HepG2 (cell line): ENCODE measurements around the gene ADI1. TPM values are rescaled to one million over a fixed set of nuclear protein-coding genes. Genes with fewer than 3 reads are reported as not detected.
A peak's percentile ranks its signal among the peaks of the same experiment; 100 is the strongest.

Source experiments
- CREB1 ChIP-seq, 2 experiments: fragments of 450-650 bp in 1 of 2; IDR thresholded peaks; 2 replicates each; pipeline ENCODE4 v1.6.1; 2016 to 2017; ENCODE audit warnings: control low read depth in 1 of 2, mild to moderate bottlenecking in 1 of 2, missing compliant biosample characterization in 1 of 2, missing genetic modification characterization in 1 of 2
- EEA1 ChIP-seq: sonication (generic); formaldehyde crosslinking; IDR thresholded peaks from 2 replicates; pipeline ENCODE4 v1.5.1; 2020; ENCODE audit warnings: mild to moderate bottlenecking, missing genetic modification reagents, borderline replicate concordance
- GLI4 ChIP-seq: sonication (generic); formaldehyde crosslinking; IDR thresholded peaks from 2 replicates; pipeline ENCODE4 v1.5.1; 2020; ENCODE audit warnings: missing genetic modification reagents, mild to moderate bottlenecking, moderate library complexity, borderline replicate concordance
- KAT8 ChIP-seq: IDR thresholded peaks from 2 replicates; pipeline ENCODE4 v1.6.1; 2016; ENCODE audit warnings: missing genetic modification reagents, missing compliant biosample characterization
- MAFF ChIP-seq: IDR thresholded peaks from 2 replicates; pipeline ENCODE4 v1.6.1; 2011; ENCODE audit warnings: low read depth, low read length, improper control_type of control experiment
- MAFG ChIP-seq: sonication (generic); formaldehyde crosslinking; IDR thresholded peaks from 2 replicates; pipeline ENCODE4 v1.5.1; 2020; ENCODE audit warnings: mild to moderate bottlenecking, missing genetic modification reagents
- MATR3 ChIP-seq: sonication (generic); formaldehyde crosslinking; IDR thresholded peaks from 2 replicates; pipeline ENCODE4 v1.4.0; 2020; ENCODE audit warnings: missing genetic modification reagents
- NFKB2 ChIP-seq: sonication (generic); formaldehyde crosslinking; IDR thresholded peaks from 2 replicates; pipeline ENCODE4 v1.4.0; 2020; ENCODE audit warnings: missing genetic modification reagents, borderline replicate concordance
- SETDB1 ChIP-seq: sonication (generic); formaldehyde crosslinking; IDR thresholded peaks from 2 replicates; pipeline ENCODE4 v1.5.1; 2020; ENCODE audit warnings: missing genetic modification reagents, mild to moderate bottlenecking, borderline replicate concordance
- SP2 ChIP-seq: sonication (generic); formaldehyde crosslinking; IDR thresholded peaks from 2 replicates; pipeline ENCODE4 v1.5.1; 2020; ENCODE audit warnings: mild to moderate bottlenecking, missing genetic modification reagents
- SYNCRIP ChIP-seq: fragments of 200-400 bp; formaldehyde crosslinking; IDR thresholded peaks from 2 replicates; pipeline ENCODE4 v1.6.1; 2018; ENCODE audit warnings: mild to moderate bottlenecking, low read depth, low read length; ENCODE audit not compliant: insufficient read depth
- TBP ChIP-seq: sonication (generic); formaldehyde crosslinking; IDR thresholded peaks from 2 replicates; pipeline ENCODE4 v1.5.0; 2020; ENCODE audit warnings: missing genetic modification reagents
- ZBTB3 ChIP-seq: sonication (generic); formaldehyde crosslinking; IDR thresholded peaks from 2 replicates; pipeline ENCODE4 v1.4.0; 2020; ENCODE audit warnings: low read depth, mild to moderate bottlenecking, moderate library complexity, missing genetic modification reagents, borderline replicate concordance
- ZFP36L2 ChIP-seq: sonication (generic); formaldehyde crosslinking; IDR thresholded peaks from 2 replicates; pipeline ENCODE4 v1.4.0; 2020; ENCODE audit warnings: missing genetic modification reagents
- ZNF567 ChIP-seq: sonication (generic); formaldehyde crosslinking; IDR thresholded peaks from 2 replicates; pipeline ENCODE4 v1.8.1; 2023; ENCODE audit warnings: mild to moderate bottlenecking, missing genetic modification reagents, borderline replicate concordance
- ZNF577 ChIP-seq: sonication (generic); formaldehyde crosslinking; IDR thresholded peaks from 2 replicates; pipeline ENCODE4 v1.4.0; 2020; ENCODE audit warnings: mild to moderate bottlenecking, low read depth, missing genetic modification reagents, borderline replicate concordance
- ZNF782 ChIP-seq: sonication (generic); formaldehyde crosslinking; IDR thresholded peaks from 2 replicates; pipeline ENCODE4 v1.4.0; 2020; ENCODE audit warnings: missing genetic modification reagents, mild to moderate bottlenecking, borderline replicate concordance
- polyA plus RNA-seq, 8 experiments: library from polyadenylated mRNA; depleted of rRNA in 3 of 8; stranded (reverse) in 7 of 8; unstranded in 1 of 8; fragments of >200 nt; fragmentation: Illumina TruSeq in 4 of 8; extraction: Trizol in 4 of 8; gene quantifications; 2 replicates each; pipeline versions ENCODE4 v1.2.1 to v1.2.3, GENCODE V29; 2011 to 2016; ENCODE audit warnings: low read depth in 4 of 8, missing spikeins in 1 of 8, mixed read lengths in 1 of 8; ENCODE audit not compliant: insufficient read depth in 1 of 8
- total RNA-seq, 5 experiments: library from RNA; depleted of rRNA; stranded (reverse); fragments of >200 nt; fragmentation: Illumina TruSeq; extraction: Trizol; gene quantifications; 2 replicates each; pipeline ENCODE4 v1.2.3, GENCODE V29; 2016; ENCODE audit warnings: low read depth in 1 of 5
- TF ChIP-seq, protein P1 (sequence below), 2 experiments: fragments of 450-650 bp in 1 of 2; sonication (generic) in 1 of 2; formaldehyde crosslinking; IDR thresholded peaks; 2 replicates each; pipeline versions ENCODE4 v1.5.0 to v1.8.0; 2020 to 2022; ENCODE audit warnings: mild to moderate bottlenecking in 1 of 2, missing genetic modification reagents in 1 of 2
- TF ChIP-seq, protein P2 (sequence below): sonication (generic); formaldehyde crosslinking; IDR thresholded peaks from 2 replicates; pipeline ENCODE4 v1.4.0; 2020; ENCODE audit warnings: missing genetic modification reagents
- TF ChIP-seq, protein P3 (sequence below): sonication (generic); formaldehyde crosslinking; conservative IDR thresholded peaks from 2 replicates; pipeline ENCODE4 v1.4.0; 2020; ENCODE audit warnings: mild to moderate bottlenecking, missing genetic modification reagents, moderate library complexity
- TF ChIP-seq, protein P4 (sequence below): sonication (generic); formaldehyde crosslinking; IDR thresholded peaks from 2 replicates; pipeline ENCODE4 v1.5.0; 2020; ENCODE audit warnings: missing genetic modification reagents

ADI1 gene
- total and polyA plus RNA-seq, 2 of the 13 experiments (the other 11 are each of a cell fraction or from before 2014, with no cell fraction given), result 28.7 to 123 TPM

DNA sequence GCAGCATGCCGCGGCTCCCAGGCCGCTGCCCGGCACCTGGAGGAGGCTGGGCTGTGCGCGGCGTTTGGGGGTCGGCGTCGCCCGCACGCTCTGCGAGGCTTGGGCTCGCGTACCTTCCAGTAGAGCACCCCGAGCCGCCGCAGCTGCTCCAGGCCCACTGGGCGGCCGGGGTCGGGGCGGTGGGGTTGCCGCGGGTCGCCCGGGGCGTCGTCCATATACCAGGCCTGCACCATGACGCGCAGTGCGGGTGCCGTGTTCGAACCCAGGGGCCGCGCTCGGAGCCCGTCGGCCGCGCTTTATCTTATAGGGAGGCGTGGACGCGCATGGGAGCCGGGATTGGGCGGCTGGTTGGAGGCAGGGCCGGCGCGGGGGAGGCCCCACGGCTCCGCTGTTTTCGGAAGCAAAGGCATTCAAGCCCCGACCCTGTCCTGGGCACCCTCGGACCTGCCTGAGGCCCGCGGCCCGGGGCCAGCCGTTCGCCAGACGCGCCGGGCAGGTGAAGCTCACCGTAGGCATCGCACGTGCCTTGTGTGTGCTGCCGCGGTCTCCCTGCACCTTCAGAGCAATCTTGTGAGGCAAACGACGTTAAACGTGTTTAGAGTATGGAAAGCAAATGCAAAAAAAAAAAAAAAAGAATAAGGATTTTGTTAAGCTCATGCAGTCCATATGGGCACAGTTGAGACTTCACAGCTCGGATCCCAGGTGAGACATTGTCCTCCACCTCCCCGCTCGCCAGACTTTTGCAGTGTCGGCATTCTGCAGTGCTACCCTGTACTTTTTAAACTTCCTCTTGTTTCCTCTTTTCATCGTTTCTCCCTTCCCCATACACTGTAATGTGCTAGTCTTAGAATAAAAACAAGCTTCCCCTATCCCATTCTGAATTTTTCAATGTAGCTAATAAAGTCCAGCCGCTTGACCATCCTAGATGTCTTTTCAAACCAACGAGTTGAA is at the start of gene ADI1 (continued):
- TF ChIP-seq, protein P1, sequence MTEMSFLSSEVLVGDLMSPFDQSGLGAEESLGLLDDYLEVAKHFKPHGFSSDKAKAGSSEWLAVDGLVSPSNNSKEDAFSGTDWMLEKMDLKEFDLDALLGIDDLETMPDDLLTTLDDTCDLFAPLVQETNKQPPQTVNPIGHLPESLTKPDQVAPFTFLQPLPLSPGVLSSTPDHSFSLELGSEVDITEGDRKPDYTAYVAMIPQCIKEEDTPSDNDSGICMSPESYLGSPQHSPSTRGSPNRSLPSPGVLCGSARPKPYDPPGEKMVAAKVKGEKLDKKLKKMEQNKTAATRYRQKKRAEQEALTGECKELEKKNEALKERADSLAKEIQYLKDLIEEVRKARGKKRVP (CRISPR knock-in tag; IDR thresholded peaks at IDR 0.05), result 0 out of 4 replicates have a peak, but pooled peaks of 1 of the 2 experiments have one; percentile 15
- TF ChIP-seq ZNF782 (CRISPR knock-in tag), result peak; percentile 90
- TF ChIP-seq, protein P2, sequence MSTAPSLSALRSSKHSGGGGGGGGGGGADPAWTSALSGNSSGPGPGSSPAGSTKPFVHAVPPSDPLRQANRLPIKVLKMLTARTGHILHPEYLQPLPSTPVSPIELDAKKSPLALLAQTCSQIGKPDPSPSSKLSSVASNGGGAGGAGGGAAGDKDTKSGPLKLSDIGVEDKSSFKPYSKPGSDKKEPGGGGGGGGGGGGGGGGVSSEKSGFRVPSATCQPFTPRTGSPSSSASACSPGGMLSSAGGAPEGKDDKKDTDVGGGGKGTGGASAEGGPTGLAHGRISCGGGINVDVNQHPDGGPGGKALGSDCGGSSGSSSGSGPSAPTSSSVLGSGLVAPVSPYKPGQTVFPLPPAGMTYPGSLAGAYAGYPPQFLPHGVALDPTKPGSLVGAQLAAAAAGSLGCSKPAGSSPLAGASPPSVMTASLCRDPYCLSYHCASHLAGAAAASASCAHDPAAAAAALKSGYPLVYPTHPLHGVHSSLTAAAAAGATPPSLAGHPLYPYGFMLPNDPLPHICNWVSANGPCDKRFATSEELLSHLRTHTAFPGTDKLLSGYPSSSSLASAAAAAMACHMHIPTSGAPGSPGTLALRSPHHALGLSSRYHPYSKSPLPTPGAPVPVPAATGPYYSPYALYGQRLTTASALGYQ (CRISPR knock-in tag), result peak; percentile 68; the same call in 1 of the 2 replicates
- TF ChIP-seq NFKB2 (CRISPR knock-in tag), result peak; percentile 82; the same call in 1 of the 2 replicates
- peak; percentile 94; the same call in 1 of the 2 replicates for TF ChIP-seq ZNF577 (CRISPR knock-in tag)
- TF ChIP-seq CREB1 (IDR thresholded peaks at IDR 0.05), result no peak; the same call in 1 of the 2 replicates
- TF ChIP-seq CREB1 (CRISPR knock-in tag; IDR thresholded peaks at IDR 0.05), result no peak
- TF ChIP-seq TBP, result no peak
- peak; percentile 32; the same call in 1 of the 2 replicates for TF ChIP-seq ZBTB3 (CRISPR knock-in tag)
- TF ChIP-seq EEA1 (CRISPR knock-in tag), result peak; percentile 45
- peak; percentile 72 for TF ChIP-seq MAFG (CRISPR knock-in tag)
- TF ChIP-seq, protein P3, sequence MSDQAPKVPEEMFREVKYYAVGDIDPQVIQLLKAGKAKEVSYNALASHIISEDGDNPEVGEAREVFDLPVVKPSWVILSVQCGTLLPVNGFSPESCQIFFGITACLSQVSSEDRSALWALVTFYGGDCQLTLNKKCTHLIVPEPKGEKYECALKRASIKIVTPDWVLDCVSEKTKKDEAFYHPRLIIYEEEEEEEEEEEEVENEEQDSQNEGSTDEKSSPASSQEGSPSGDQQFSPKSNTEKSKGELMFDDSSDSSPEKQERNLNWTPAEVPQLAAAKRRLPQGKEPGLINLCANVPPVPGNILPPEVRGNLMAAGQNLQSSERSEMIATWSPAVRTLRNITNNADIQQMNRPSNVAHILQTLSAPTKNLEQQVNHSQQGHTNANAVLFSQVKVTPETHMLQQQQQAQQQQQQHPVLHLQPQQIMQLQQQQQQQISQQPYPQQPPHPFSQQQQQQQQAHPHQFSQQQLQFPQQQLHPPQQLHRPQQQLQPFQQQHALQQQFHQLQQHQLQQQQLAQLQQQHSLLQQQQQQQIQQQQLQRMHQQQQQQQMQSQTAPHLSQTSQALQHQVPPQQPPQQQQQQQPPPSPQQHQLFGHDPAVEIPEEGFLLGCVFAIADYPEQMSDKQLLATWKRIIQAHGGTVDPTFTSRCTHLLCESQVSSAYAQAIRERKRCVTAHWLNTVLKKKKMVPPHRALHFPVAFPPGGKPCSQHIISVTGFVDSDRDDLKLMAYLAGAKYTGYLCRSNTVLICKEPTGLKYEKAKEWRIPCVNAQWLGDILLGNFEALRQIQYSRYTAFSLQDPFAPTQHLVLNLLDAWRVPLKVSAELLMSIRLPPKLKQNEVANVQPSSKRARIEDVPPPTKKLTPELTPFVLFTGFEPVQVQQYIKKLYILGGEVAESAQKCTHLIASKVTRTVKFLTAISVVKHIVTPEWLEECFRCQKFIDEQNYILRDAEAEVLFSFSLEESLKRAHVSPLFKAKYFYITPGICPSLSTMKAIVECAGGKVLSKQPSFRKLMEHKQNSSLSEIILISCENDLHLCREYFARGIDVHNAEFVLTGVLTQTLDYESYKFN (CRISPR knock-in tag), result peak; percentile 57
- 0 out of 2 replicates have a peak, but pooled peaks have one; percentile 50 for TF ChIP-seq SP2 (CRISPR knock-in tag)
- TF ChIP-seq ZNF567 (CRISPR knock-in tag), result no peak; the same call in none of the 2 replicates
- TF ChIP-seq SYNCRIP, result no peak
- TF ChIP-seq GLI4, result peak; percentile 99
- TF ChIP-seq MAFF, result peak; percentile 88
- TF ChIP-seq, protein P4, sequence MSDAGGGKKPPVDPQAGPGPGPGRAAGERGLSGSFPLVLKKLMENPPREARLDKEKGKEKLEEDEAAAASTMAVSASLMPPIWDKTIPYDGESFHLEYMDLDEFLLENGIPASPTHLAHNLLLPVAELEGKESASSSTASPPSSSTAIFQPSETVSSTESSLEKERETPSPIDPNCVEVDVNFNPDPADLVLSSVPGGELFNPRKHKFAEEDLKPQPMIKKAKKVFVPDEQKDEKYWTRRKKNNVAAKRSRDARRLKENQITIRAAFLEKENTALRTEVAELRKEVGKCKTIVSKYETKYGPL (CRISPR knock-in tag), result no peak; the same call in 1 of the 2 replicates
- no peak for TF ChIP-seq MATR3 (CRISPR knock-in tag)
- TF ChIP-seq KAT8 (CRISPR knock-in tag), result peak; percentile 73
- 0 out of 2 replicates have a peak, but pooled peaks have one; percentile 18 for TF ChIP-seq SETDB1 (CRISPR knock-in tag)
- peak; percentile 93 for TF ChIP-seq ZFP36L2
